KMS-11 (cell line): ENCODE data around the gene SRP68.
"Not testable (repeated sequence)": the region's sequence is repeated elsewhere in the genome, so short reads cannot be mapped to it uniquely, and the experiment has no call there.

Experiments
- H2AFZ ChIP-seq: fragments of 200-600 bp; sonication (generic); 2 replicates; pipeline ENCODE4 v1.6.1; 2016; ENCODE audit warnings: antibody characterized with exemption, mixed run types, low read depth
- H3K27ac ChIP-seq: fragments of 200-600 bp; sonication (generic); 2 replicates; pipeline ENCODE4 v1.6.1; 2016; ENCODE audit warnings: mild to moderate bottlenecking, mixed run types
- H3K27me3 ChIP-seq: fragments of 200-600 bp; sonication (generic); 2 replicates; pipeline ENCODE4 v1.6.1; 2017; ENCODE audit warnings: mild to moderate bottlenecking, low read depth, mixed run types, moderate library complexity; ENCODE audit not compliant: insufficient read depth
- H3K36me3 ChIP-seq: fragments of 200-600 bp; sonication (generic); 2 replicates; pipeline ENCODE4 v1.6.1; 2017; ENCODE audit warnings: mild to moderate bottlenecking, mixed run types; ENCODE audit not compliant: insufficient read depth
- H3K4me1 ChIP-seq: fragments of 200-600 bp; sonication (generic); 2 replicates; pipeline ENCODE4 v1.6.1; 2016; ENCODE audit warnings: mild to moderate bottlenecking, low read depth, mixed run types; ENCODE audit not compliant: poor library complexity, severe bottlenecking
- H3K4me2 ChIP-seq: fragments of 200-600 bp; sonication (generic); 2 replicates; pipeline ENCODE4 v1.7.0; 2016; ENCODE audit warnings: mild to moderate bottlenecking, mixed run types
- H3K4me3 ChIP-seq: fragments of 200-600 bp; sonication (generic); IDR thresholded peaks from 2 replicates; pipeline ENCODE4 v1.6.1; 2017; ENCODE audit warnings: low read depth, low read length, mixed read lengths; ENCODE audit not compliant: insufficient read depth
- H3K79me2 ChIP-seq: fragments of 200-600 bp; sonication (generic); 2 replicates; pipeline ENCODE4 v1.6.1; 2016; ENCODE audit warnings: low read depth, mixed run types; ENCODE audit not compliant: insufficient read depth
- H3K9ac ChIP-seq: fragments of 200-600 bp; sonication (generic); 2 replicates; pipeline ENCODE4 v1.6.1; 2016; ENCODE audit warnings: mild to moderate bottlenecking, mixed run types
- H4K20me1 ChIP-seq: fragments of 200-600 bp; sonication (generic); 2 replicates; pipeline ENCODE4 v1.6.1; 2016; ENCODE audit warnings: mild to moderate bottlenecking, mixed run types; ENCODE audit not compliant: insufficient read depth
- CTCF ChIP-seq: fragments of 200-600 bp; sonication (generic); conservative IDR thresholded peaks from 2 replicates; pipeline ENCODE4 v1.6.1; 2017; ENCODE audit warnings: low read depth, mild to moderate bottlenecking, antibody characterized with exemption, low read length, moderate library complexity, mixed read lengths

The SRP68 gene

GRCh38 chr17:76074390-76075363 is 2.4 kb upstream of the SRP68 start, which contains the start of gene GALR2:
GALR2 (plus strand) TSS chr17:76074781; CDS start chr17:76074884, 103 bp downstream.
- Histone ChIP-seq H3K4me3 (no peak within 1 kb of the TSS), H4K20me1 (no peaks in the 10 kb centered on the region), H3K4me2 (no peak within 1 kb of the TSS), H3K27ac (no peak within 1 kb of the TSS), H3K36me3 (no peaks in the 10 kb centered on the region), H3K27me3 (peaks cover 15% of the 10 kb centered on the region), H3K9ac (no peak within 1 kb of the TSS), H2AFZ (no peak within 1 kb of the TSS), H3K4me1 (peaks cover 14% of the 10 kb centered on the region), H3K79me2 (peaks cover 34% of the 10 kb centered on the region)
- no peak for TF ChIP-seq CTCF

DNA sequence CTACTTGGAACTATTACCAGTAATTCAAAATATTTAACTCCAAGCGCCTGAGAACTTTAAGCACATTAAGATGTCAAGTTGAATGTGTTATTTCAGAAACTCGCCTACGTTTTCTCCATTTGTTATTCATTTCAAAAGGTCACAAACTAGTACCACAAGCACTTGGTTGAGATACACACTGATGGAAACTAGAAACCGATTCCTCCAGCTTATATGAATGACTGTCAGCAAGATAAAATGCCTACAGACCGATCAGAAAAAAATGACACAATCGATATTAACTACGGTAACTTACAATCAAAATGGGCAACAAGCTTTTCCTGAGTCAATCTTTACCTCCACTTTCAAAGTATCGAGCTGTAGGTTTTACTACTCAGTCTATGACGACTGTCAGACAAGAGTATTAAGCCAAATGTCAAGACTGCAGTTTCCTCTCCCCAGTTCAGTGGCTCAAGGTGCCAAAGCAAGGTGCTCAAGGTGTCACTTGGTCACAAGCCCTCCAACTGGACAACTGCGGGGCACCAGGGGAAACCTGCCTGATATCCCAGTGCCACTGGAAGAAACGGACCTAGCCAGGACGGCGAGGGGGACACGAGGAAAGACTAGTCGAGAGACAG is 678 bp downstream of the SRP68 start:
- Histone ChIP-seq H3K79me2 (peaks cover 57% of the 10 kb centered on the region), H4K20me1 (no peaks in the 10 kb centered on the region)

DNA sequence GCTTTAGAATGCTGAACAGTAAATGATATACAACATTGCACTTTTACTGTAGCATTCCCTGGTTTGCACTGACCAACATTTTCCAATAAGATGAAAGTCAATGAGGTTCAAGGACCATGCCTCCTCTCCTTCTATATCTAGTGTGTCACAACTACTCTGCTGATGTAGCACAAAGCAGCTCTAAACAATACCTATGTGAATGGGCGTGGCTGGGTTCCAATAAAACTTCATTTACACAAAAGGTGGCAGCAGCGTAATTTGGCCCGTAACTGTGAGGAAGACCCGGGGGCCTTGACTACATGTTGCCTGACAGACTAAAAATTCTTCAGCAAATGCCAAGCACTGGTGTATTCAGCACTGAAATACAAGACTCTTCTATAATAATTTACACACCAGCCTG is 6.5 kb downstream of the SRP68 start:
- Histone ChIP-seq H4K20me1 (no peaks in the 10 kb centered on the region), H3K4me3 (no peak overlapping the region), H3K9ac (no peak overlapping the region), H3K27me3 (no peaks in the 10 kb centered on the region), H3K79me2 (peaks cover 34% of the 10 kb centered on the region; the same call in 1 of the 2 replicates), H3K36me3 (peaks cover 34% of the 10 kb centered on the region; the same call in 1 of the 2 replicates), H3K4me1 (peaks cover 7% of the 10 kb centered on the region), H3K4me2 (no peak overlapping the region), H2AFZ (no peak overlapping the region), H3K27ac (no peak overlapping the region)
- no peak for TF ChIP-seq CTCF

More for the DNA sequence above, 678 bp downstream of the SRP68 start:
- Histone ChIP-seq H3K27ac (peak overlapping the region; percentile 68), H3K4me3 (peak overlapping the region; percentile 38), H3K27me3 (no peaks in the 10 kb centered on the region; the same call in 1 of the 2 replicates), H3K4me2 (peak overlapping the region; percentile 93), H3K4me1 (peaks cover 14% of the 10 kb centered on the region), H2AFZ (peak overlapping the region; percentile 98), H3K9ac (peak overlapping the region; percentile 93), H3K36me3 (peaks cover 12% of the 10 kb centered on the region; the same call in 1 of the 2 replicates)
- no peak for TF ChIP-seq CTCF

DNA sequence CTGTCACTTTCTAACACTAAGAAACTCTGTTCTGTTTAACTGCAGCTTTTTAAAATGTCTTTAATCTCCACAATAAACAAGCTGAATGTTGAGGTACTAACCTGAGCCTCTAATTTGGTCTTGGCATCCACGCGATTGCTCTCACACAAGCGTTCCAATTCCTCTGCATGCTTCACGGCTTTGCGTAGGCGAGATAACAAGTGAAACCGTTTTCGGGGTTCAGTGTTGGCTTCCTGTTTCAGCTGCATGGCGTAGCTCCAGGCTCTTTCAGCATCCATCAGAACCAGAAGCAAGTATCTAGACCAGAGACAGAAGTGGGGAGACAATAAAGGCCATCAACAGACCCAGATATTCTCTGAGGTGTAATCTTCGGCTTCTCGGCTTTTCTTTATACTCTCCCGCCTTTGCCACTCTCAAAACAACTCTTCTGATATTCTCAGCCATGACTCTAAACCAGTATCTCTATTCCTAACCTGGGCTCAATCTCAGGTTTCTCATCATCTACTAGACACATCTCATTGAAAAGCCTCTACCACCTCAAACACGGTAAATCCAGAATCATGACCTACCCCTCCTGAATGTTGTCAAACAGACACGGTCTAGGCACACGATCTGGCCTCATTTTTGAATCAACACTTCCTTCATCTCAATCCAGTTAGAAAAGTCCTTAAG is 8.3 kb downstream of the SRP68 start:
- no peak for TF ChIP-seq CTCF
- Histone ChIP-seq H3K4me3 (no peak overlapping the region), H2AFZ (no peak overlapping the region), H3K4me1 (no peaks in the 10 kb centered on the region), H4K20me1 (no peaks in the 10 kb centered on the region), H3K36me3 (peaks cover 46% of the 10 kb centered on the region; the same call in 1 of the 2 replicates), H3K79me2 (peaks cover 17% of the 10 kb centered on the region; the same call in 1 of the 2 replicates), H3K4me2 (no peak overlapping the region), H3K9ac (no peak overlapping the region), H3K27ac (no peak overlapping the region), H3K27me3 (no peaks in the 10 kb centered on the region)

DNA sequence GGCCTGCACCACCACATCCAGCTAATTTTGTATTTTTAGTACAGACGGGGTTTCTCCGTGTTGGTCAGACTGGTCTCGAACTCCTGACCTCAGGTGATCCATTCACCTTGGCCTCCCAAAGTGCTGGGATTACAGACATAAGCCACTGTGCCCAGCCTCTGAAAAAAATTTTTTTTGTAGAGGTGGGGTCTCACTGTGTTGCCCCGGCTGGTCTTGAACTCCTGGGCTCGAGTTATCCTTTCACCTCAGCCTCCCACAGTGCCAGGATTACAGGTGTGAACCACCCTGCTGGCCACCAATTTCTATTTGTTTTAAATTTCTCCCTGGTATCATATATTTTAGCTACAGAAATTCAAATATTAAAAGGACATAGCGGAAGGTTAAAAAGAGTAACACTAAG is 14.1 kb downstream of the SRP68 start:
- peaks cover 31% of the 10 kb centered on the region; the same call in 1 of the 2 replicates for H3K36me3 ChIP-seq
- H3K27me3 ChIP-seq, H3K9ac ChIP-seq, H3K4me2 ChIP-seq, H2AFZ ChIP-seq, H4K20me1 ChIP-seq, H3K4me3 ChIP-seq, H3K79me2 ChIP-seq, H3K27ac ChIP-seq, H3K4me1 ChIP-seq: not testable (repeated sequence)
